ENCODE results near the gene NMRK2.

NMRK2 gene

GRCh38 chr19:3982701-3983541 lies 50.1 kb downstream of the NMRK2 start:
- no peak for DNase-seq

DNA sequence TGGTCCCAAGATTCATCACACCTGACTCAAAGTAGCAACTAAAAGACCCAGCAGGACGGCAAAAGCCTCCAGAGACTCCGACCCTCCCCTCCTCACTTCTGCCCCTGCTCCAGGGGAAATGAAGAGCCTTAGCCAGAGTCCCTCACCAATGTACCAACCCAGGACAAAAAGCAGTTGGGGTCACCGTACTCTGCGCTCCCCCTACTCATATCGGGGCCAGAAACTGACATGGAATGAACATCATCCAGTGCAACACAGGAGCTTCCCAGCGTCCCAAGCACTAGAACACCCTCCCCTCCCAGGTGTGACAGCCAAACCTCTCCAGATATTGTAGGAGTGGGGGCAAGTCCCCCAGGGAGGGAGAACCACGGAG lies 50.7 kb downstream of the NMRK2 start:
- no peak for DNase-seq

DNA sequence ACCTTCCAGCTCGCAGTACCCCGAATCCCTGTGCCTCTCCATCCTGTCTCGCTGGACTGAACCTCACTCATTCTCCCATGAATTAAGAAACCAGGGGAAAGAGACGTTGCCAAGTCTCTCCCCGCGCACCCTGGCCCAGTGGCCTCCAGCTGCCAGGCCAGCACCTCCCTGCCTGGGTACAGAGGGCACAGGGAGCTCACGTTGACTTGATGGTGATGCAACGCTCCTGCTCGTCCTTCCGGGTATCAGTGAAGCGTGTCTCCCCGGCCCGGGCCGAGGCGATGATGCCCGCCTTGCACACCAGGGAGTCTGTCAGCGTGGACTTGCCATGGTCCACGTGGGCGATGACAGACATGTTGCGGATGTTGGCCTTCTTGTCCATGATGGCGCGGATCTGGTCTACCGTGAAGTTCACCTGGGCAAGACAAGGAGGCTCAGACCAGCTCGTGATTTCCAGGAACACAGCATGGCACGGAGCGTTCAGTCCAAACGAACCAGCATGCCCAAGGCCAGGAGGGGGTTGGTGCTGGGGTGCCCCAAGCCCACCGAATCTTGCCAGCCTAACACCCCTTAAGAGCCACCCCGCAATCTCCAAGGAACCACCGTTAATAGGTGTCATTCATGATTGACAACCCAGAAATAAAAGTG lies 51.2 kb downstream of the NMRK2 start:
- DNase-seq, result peak; percentile 10 to 26

GRCh38 chr19:3984584-3984907 lies 51.7 kb downstream of the NMRK2 start:
- DNase-seq, result no peak

- peak; percentile 79 to 98 for DNase-seq
Observed at GRCh38 chr19:3984908-3985642, 52.2 kb downstream of the NMRK2 start, which contains the start of gene EEF2. TSS of gene EEF2 (minus strand) at chr19:3985463. CDS start at chr19:3985380, 83 bp downstream.

- DNase-seq, result no peak
Observed at GRCh38 chr19:3985643-3986259, 52.9 kb downstream of the NMRK2 start.

DNA sequence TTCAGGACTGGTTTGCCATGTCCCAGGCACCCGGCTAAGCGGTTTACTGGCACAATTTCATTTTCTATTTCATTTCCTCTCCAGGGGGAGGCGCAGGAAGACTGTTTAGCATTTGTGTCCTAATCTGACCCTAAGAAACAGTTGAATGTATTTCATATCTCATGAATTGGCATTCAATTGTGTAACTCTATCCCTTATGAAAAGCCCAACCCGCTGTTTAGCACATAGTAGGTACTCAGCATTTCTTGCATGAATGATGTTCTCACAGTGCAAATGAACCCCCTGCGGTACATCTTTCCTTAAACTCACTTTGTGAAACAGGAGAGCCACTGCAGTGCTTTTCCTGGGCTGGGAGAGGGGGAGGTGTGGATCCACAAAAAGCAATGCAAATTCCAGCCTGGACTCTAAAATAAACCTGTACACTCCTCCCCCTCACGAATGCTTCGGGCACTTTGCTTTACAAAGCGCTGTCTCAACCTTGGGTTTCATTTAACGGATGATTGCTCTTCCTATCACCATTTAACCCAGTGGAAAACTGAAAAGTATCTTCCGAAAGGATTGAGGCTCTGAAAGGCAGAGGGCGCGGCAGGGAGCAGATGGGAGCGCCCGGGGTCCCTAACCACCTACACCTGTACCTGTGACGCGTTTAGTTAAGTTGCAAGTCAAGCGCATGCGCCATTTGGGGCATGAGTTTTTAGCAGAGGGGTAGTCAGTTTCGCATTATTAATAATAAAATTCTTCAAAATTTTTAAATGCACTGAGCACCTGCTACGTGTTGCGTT lies 53.6 kb downstream of the NMRK2 start:
- DNase-seq, result peak; percentile 76 to 87

DNA sequence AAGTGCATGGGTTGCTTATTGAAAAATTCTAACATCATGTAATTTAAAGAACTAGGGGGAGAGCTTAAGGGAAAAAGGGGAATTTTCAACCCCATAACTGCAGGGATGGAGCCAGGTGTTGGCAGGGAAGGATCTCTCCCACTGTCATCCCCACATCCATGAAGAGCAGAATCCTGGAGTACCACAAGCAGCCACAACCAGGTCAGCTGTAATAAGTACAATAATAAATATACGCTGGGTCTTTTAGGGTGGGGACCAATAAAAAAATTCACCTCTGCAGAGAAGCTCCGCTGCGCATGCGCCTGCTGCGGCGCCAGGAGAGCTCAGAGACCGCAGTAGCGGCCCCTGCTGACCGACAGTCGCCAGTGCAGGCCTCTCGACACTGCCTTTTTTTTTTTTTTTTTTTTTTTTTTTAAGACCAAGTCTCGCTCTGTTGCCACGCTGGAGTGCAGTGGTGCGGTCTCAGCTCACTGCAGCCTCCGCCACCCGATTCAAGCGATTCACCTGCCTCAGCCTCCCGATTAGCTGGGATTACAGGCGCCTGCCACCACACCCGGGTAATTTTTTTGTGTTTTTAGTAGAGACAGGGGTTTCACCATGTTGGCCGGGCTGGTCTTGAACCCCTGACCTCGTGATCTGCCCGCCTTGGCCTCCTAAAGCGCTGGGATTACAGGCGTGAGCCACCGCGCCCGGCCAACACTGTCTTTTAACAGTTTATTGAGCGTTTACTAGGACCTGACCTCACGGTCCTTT lies 54.9 kb downstream of the NMRK2 start:
- peak; percentile 74 to 93 for DNase-seq

DNA sequence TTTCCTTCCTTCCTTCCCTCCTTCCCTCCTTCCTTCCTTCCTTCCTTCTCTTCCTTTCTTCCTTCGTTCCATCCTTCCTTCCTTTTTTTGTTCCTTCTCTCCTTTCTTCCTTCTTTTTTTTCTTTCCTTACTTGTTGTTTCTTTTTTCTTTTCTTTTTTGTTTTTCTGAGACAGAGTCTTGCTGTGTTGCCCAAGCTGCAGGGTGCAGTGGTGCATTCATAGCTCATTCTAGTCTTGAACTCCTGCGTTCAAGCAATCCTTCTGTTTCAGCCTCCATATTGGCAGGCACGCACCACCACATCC lies 57.9 kb downstream of the NMRK2 start:
- no peak for DNase-seq

Data from inflammatory macrophage treated with lipopolysaccharide for 1 hour (primary cell).